ENCODE data around the gene TFB2M.

GRCh38 chr1:246583056-246583440 is 17.0 kb upstream of the TFB2M start:
- no peak for TF ChIP-seq POLR2A (IDR thresholded peaks at IDR 0.05; ENCODE audit: low read length)
- TF ChIP-seq GATA1 (IDR thresholded peaks at IDR 0.05; ENCODE audit: low read depth, low read length), result no peak
